K562 (cell line): ENCODE measurements around the gene EML1. TPM values are rescaled to one million over a fixed set of nuclear protein-coding genes. Genes with fewer than 3 reads are reported as not detected.

Experiments
- ATAC-seq: fragments of 200-7000 bp; cut with Tn5 transposase; 3 replicates; pipeline ENCODE4 v1.9.1; 2020; ENCODE audit warnings: moderate library complexity
- BruUV-seq: library from RNA; stranded (reverse); fragments of 400-500 nt; replicated peaks from 2 replicates; lab custom pipeline; 2021; lab: Mats Ljungman, UMichigan
- CTCF ChIA-PET: fragments of 300-600 bp; formaldehyde crosslinking; extraction: SDS; loops from one replicate; lab custom pipeline; 2021; ENCODE audit warnings: low intra/inter-chr PET ratio; lab: Yijun Ruan, JAX
- POLR2A ChIA-PET: fragments of 300-600, 350-650 bp; sonication (Branson Sonifier 250); formaldehyde crosslinking; extraction: SDS; loops from one replicate; lab custom pipeline; 2021; ENCODE audit warnings: antibody characterized with exemption, inconsistent platforms; lab: Yijun Ruan, JAX
- DNase-seq, 4 experiments: peaks; one replicate each; pipeline versions ENCODE4 v3.0.0 to v3.0.0-alpha.2; 2011 to 2018; ENCODE audit warnings: low spot score in 3 of 4, mixed read lengths in 3 of 4; ENCODE audit errors: extremely low read depth in 1 of 4
- FAIRE-seq: peaks from 2 replicates; lab custom pipeline; 2011; peaks lifted over from hg19 to GRCh38; lab: Jason Lieb, UNC
- H2AFZ ChIP-seq: 2 replicates; pipeline ENCODE4 v1.6.0; 2011; ENCODE audit warnings: low read depth, low read length, control low read depth, inconsistent platforms
- H3K27ac ChIP-seq: fragments of 200-600 bp; 3 replicates; pipeline ENCODE4 v1.8.0; 2011; ENCODE audit warnings: low read depth, mild to moderate bottlenecking, control low read depth, inconsistent platforms, low read length, moderate library complexity, mixed read lengths; ENCODE audit errors: extremely low read depth
- H3K27me3 ChIP-seq, 2 experiments: fragments of 300-600 bp in 1 of 2; 2 replicates in 1 of 2; 3 replicates in 1 of 2; pipeline versions ENCODE4 v1.6.0 to v1.8.0; 2011; ENCODE audit warnings: inconsistent platforms in 2 of 2, low read length in 2 of 2, mild to moderate bottlenecking in 1 of 2, mixed read lengths in 1 of 2, moderate library complexity in 1 of 2; ENCODE audit not compliant: control insufficient read depth in 2 of 2, insufficient read depth in 2 of 2
- H3K36me3 ChIP-seq: fragments of 300-600 bp; 3 replicates; pipeline ENCODE4 v1.8.0; 2011; ENCODE audit warnings: mild to moderate bottlenecking, low read length, inconsistent platforms; ENCODE audit not compliant: control insufficient read depth, insufficient read depth
- H3K4me1 ChIP-seq, 2 experiments: fragments of 200-600 bp in 1 of 2; replicated peaks in 1 of 2; 2 replicates in 1 of 2; 3 replicates in 1 of 2; pipeline versions ENCODE4 v1.5.1 to v1.8.0; 2011; ENCODE audit warnings: inconsistent platforms in 2 of 2, low read length in 2 of 2, mild to moderate bottlenecking in 1 of 2, mixed read lengths in 1 of 2, moderate library complexity in 1 of 2; ENCODE audit not compliant: control insufficient read depth in 2 of 2, insufficient read depth in 2 of 2
- H3K4me2 ChIP-seq: 2 replicates; pipeline ENCODE4 v1.6.1; 2011; ENCODE audit warnings: low read length, control low read depth, inconsistent platforms, mixed read lengths; ENCODE audit not compliant: insufficient read depth
- H3K4me3 ChIP-seq: fragments of 200-600 bp; sonication (generic), shearing (Covaris generic); 2 replicates; pipeline ENCODE4 v1.5.1; 2016; ENCODE audit warnings: control low read depth, inconsistent platforms
- H3K79me2 ChIP-seq: fragments of 200-600 bp; 3 replicates; pipeline ENCODE4 v1.8.0; 2011; ENCODE audit warnings: low read length, inconsistent platforms; ENCODE audit not compliant: control insufficient read depth, insufficient read depth
- H3K9ac ChIP-seq, 2 experiments: 2 replicates each; pipeline versions ENCODE4 v1.6.0 to v1.6.1; 2011; ENCODE audit warnings: low read depth in 2 of 2, low read length in 2 of 2, control low read depth in 1 of 2, inconsistent platforms in 1 of 2, mild to moderate bottlenecking in 1 of 2, mixed read lengths in 1 of 2; ENCODE audit not compliant: insufficient read depth in 1 of 2
- H3K9me1 ChIP-seq: one replicate; pipeline ENCODE4 v1.6.0; 2011; ENCODE audit warnings: inconsistent platforms, mild to moderate bottlenecking, low read length, moderate library complexity; ENCODE audit not compliant: control insufficient read depth, insufficient read depth
- H3K9me3 ChIP-seq: replicated peaks from 2 replicates; pipeline ENCODE4 v1.5.1; 2011; ENCODE audit warnings: low read depth, low read length, inconsistent platforms; ENCODE audit not compliant: control insufficient read depth, insufficient read depth
- H4K20me1 ChIP-seq: replicated peaks from 2 replicates; pipeline ENCODE4 v1.6.1; 2011; ENCODE audit warnings: low read length, inconsistent platforms, mixed read lengths; ENCODE audit not compliant: control insufficient read depth, insufficient read depth
- ATF7 ChIP-seq: fragments of 450-650 bp; IDR thresholded peaks from 2 replicates; pipeline ENCODE4 v1.7.1; 2014; ENCODE audit warnings: mild to moderate bottlenecking, moderate library complexity
- KAT2B ChIP-seq: IDR thresholded peaks from one replicate; pipeline ENCODE4 v1.6.1; 2012; ENCODE audit warnings: low read depth, mild to moderate bottlenecking, control low read depth, inconsistent platforms, low read length, moderate library complexity
- RBM25 ChIP-seq: fragments of 200-400 bp; formaldehyde crosslinking; IDR thresholded peaks from 2 replicates; pipeline ENCODE4 v1.6.1; 2018; ENCODE audit warnings: low read length, low read depth, moderate library complexity; ENCODE audit not compliant: severe bottlenecking
- SMARCB1 ChIP-seq: IDR thresholded peaks from 2 replicates; pipeline ENCODE4 v1.6.1; 2011; ENCODE audit warnings: improper control_type of control experiment, low read depth; ENCODE audit not compliant: insufficient read length
- TEAD2 ChIP-seq: fragments of 450-650 bp; IDR thresholded peaks from 2 replicates; pipeline ENCODE4 v1.6.1; 2016; ENCODE audit warnings: missing genetic modification characterization, control low read depth, missing compliant biosample characterization
- TFAP4 ChIP-seq: sonication (generic); formaldehyde crosslinking; IDR thresholded peaks from 2 replicates; pipeline ENCODE4 v1.8.0; 2022; ENCODE audit warnings: missing genetic modification reagents, mild to moderate bottlenecking, moderate library complexity, borderline replicate concordance
- ZNF324 ChIP-seq: fragments of 250-450 bp; sonication (Bioruptor Pico); IDR thresholded peaks from 2 replicates; pipeline ENCODE4 v1.4.0; 2020; ENCODE audit warnings: mild to moderate bottlenecking
- ZNF717 ChIP-seq: fragments of 250-450 bp; sonication (Bioruptor Pico); IDR thresholded peaks from 2 replicates; pipeline ENCODE4 v1.5.0; 2021
- WGBS: fragments of 100-300 bp; shearing (Covaris generic); methylation state at CpG from one replicate; pipeline ENCODE4 v1.1.6; 2016; ENCODE audit warnings: low coverage, mixed read lengths; ENCODE audit not compliant: insufficient coverage; ENCODE audit errors: missing lambda C conversion rate; 5-methylcytosine and 5-hydroxymethylcytosine counted together
- in situ Hi-C: fragments of 300-500 bp; cut with MboI; formaldehyde crosslinking; loops from 4 replicates; pipeline ENCODE4 v1.15.0; 2018; ENCODE audit warnings: inconsistent platforms, mixed read lengths
- intact Hi-C: fragments of 100-400 bp; cut with micrococcal nuclease; formaldehyde crosslinking; loops from 2 replicates; pipeline ENCODE4 v1.14.2; 2022
- polyA plus RNA-seq, 8 experiments: library from polyadenylated mRNA; depleted of rRNA in 4 of 8; stranded (reverse) in 5 of 8; unstranded in 3 of 8; fragments of >200 nt; fragmentation: Nextera tagmentation in 2 of 8; fragmentation: Illumina TruSeq in 1 of 8; extraction: Ambion mirVana in 2 of 8; extraction: Trizol in 1 of 8; gene quantifications; 2 replicates each; pipeline versions ENCODE4 v1.2.1 to v1.2.3, GENCODE V29; 2011 to 2014; ENCODE audit warnings: inconsistent platforms in 1 of 8, missing spikeins in 1 of 8
- total RNA-seq, 7 experiments: library from RNA; depleted of rRNA in 6 of 7; stranded (reverse); fragments of >200 nt in 6 of 7; fragmentation: Illumina TruSeq in 2 of 7; extraction: Trizol in 2 of 7; gene quantifications; 2 replicates each; pipeline versions ENCODE4 v1.2.1 to v1.2.3, GENCODE V29; 2011 to 2021; ENCODE audit warnings: low replicate concordance in 1 of 7
- TF ChIP-seq, protein P1 (sequence below): fragments of 250-450 bp; sonication (Bioruptor Pico); IDR thresholded peaks from 2 replicates; pipeline ENCODE4 v1.4.0; 2020; ENCODE audit warnings: mild to moderate bottlenecking
- TF ChIP-seq, protein P2 (sequence below): fragments of 250-450 bp; sonication (Bioruptor Pico); IDR thresholded peaks from 2 replicates; pipeline ENCODE4 v1.5.0; 2021; ENCODE audit warnings: mild to moderate bottlenecking, moderate library complexity

Gene EML1
- total and polyA plus RNA-seq, 9 of the 15 experiments (the other 6 are each of a cell fraction or from before 2014, with no cell fraction given): 0.01 to 0.35 (median 0.07) TPM; not detected in 2

DNA sequence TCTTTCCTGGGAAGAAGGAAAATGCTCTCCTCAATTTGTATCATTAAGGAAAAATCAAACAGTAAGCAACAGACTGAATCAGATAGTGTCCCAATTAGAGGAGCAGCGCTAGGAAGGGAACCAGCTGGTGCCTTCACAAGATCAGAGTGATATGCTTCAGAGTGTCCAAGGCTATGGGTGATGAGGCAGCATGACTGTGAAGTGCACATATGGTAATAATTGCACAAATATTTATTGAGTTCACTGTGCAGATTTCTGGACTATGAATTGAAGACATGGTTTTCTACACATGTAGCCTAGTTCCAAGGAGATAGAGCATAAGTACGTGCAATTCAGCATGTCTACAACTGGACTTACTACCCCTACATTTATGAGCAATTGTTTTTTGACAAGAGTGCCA, 193.2 kb downstream of the EML1 start:
- POLR2A ChIA-PET: no interaction called here
- Histone ChIP-seq H3K4me2 (no peak overlapping the region), H3K4me3 (no peak overlapping the region), H3K79me2 (peaks cover 23% of the 10 kb centered on the region), H3K27ac (no peak overlapping the region), H3K9ac (no peak overlapping the region), H3K27me3 (no peaks in the 10 kb centered on the region), H3K4me1 (peaks cover 0 to 2% of the 10 kb centered on the region in 2 experiments; a peak in 3 of 5 replicates), H3K9me1 (no peaks in the 10 kb centered on the region), H3K36me3 (no peaks in the 10 kb centered on the region), H2AFZ (no peak overlapping the region), H3K9me3 (no peaks in the 10 kb centered on the region), H4K20me1 (no peaks in the 10 kb centered on the region)
- FAIRE-seq (no peak), ATAC-seq (no peak), DNase-seq (no peak)
- intact Hi-C loops (loop anchor here (10.0 kb wide), 1 partner anchor 388 kb away; the partner anchor contains the start of gene WDR25), in situ Hi-C loops (loop anchor here (10.0 kb wide), 1 partner anchor 128 kb away; no protein-coding TSS in a partner anchor)
- TF ChIP-seq KAT2B: no peak
- no peak for TF ChIP-seq ZNF717
- no peak for TF ChIP-seq SMARCB1
- no TSS peak for BruUV-seq
- WGBS: 81% methylated on average over 2 of the region's 2 CpGs
- CTCF ChIA-PET: interaction anchor here (0.6 kb wide), 1 partner anchor 30 kb away, joined by 3 read pairs; no protein-coding TSS in a partner anchor

- Histone ChIP-seq H3K4me2 (no peak overlapping the region), H3K79me2 (peaks cover 6% of the 10 kb centered on the region; the same call in 2 of the 3 replicates), H3K9ac (no peak overlapping the region), H3K27me3 (no peaks in the 10 kb centered on the region), H2AFZ (no peak overlapping the region), H4K20me1 (no peaks in the 10 kb centered on the region), H3K27ac (no peak overlapping the region), H3K9me1 (no peaks in the 10 kb centered on the region), H3K4me3 (no peak overlapping the region), H3K4me1 (no peaks in the 10 kb centered on the region; a peak in 1 of 5 replicates), H3K36me3 (no peaks in the 10 kb centered on the region), H3K9me3 (no peaks in the 10 kb centered on the region)
- FAIRE-seq (no peak), DNase-seq (no peak), ATAC-seq (no peak)
- 71% methylated on average over 3 of the region's 3 CpGs for WGBS
- POLR2A ChIA-PET: no interaction called here
- intact Hi-C loops (loop anchor here (10.0 kb wide), 1 partner anchor 386 kb away; the partner anchor contains the start of gene WDR25), in situ Hi-C loops (loop anchor here (10.0 kb wide), 1 partner anchor 126 kb away; no protein-coding TSS in a partner anchor)
- BruUV-seq: no TSS peak
- CTCF ChIA-PET: no interaction called here
- TF ChIP-seq TFAP4 (CRISPR knock-in tag): no peak
- TF ChIP-seq ZNF324: no peak
- TF ChIP-seq, protein P1, sequence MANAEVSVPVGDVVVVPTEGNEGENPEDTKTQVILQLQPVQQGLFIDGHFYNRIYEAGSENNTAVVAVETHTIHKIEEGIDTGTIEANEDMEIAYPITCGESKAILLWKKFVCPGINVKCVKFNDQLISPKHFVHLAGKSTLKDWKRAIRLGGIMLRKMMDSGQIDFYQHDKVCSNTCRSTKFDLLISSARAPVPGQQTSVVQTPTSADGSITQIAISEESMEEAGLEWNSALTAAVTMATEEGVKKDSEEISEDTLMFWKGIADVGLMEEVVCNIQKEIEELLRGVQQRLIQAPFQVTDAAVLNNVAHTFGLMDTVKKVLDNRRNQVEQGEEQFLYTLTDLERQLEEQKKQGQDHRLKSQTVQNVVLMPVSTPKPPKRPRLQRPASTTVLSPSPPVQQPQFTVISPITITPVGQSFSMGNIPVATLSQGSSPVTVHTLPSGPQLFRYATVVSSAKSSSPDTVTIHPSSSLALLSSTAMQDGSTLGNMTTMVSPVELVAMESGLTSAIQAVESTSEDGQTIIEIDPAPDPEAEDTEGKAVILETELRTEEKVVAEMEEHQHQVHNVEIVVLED (CRISPR knock-in tag): no peak
- TF ChIP-seq ATF7: no peak
- TF ChIP-seq TEAD2 (tag): no peak
- TF ChIP-seq, protein P2, sequence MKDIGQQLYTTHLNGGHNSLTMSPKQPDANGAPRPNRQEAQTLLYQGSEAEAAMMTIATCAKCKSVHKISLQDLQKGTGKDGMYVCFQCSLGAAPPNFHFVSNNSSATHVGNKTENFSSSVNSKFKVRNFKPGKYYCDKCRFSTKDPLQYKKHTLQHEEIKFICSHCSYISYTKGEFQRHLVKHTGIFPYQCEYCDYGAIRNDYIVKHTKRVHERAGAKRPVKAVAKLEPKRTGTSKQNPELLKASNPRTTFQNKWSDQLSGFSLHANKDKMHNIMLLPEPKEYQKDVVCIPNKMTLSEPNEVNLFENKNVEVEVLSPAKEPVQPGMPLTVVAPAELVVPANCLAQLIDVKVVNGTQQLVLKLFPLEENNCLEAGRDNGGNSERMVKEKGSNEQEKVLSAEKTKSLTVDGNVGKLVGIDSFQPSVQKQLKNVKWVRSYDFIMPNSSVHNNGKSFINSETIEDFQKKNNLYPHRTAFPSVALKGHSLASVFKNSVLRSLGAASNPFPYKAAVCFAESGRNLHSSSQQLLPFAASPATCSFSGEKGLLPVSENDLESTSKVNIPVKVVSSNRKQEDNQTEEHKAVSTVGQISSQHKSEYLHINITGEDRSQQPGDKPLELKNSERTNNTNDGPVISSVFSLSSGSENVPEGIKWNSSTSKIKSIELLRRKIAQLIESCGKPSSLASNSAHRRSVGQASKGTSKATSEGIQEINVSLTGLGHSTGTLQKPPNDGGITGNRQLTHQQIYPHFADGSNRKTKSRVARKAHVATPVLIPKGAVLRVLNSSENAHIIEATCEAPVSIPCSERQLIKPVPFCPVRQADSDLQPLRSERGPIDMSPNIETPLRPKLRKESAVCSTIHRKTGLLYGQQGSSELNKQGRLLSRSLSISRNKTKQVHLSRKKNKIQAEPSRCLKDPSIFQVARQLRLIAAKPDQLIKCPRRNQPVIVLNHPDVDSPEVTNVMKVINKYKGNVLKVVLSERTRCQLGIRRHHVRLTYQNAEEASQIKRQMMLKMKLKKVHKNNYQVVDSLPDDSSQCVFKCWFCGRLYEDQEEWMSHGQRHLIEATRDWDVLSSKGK: no peak
- TF ChIP-seq RBM25: no peak
Observed at GRCh38 chr14:99989032-99989431, 195.8 kb downstream of the EML1 start.
